D721Med (cell line): ENCODE measurements around the gene CYP24A1.

ENCODE experiments used
- DNase-seq: peaks from one replicate; pipeline ENCODE4 v3.0.0; 2011; ENCODE audit warnings: low spot score; ENCODE audit not compliant: insufficient read length
- FAIRE-seq: peaks from 2 replicates; lab custom pipeline; 2011; peaks lifted over from hg19 to GRCh38; lab: Jason Lieb, UNC
- CTCF ChIP-seq: IDR thresholded peaks from 2 replicates; pipeline ENCODE4 v1.5.1; 2012; ENCODE audit warnings: mild to moderate bottlenecking, control low read depth; ENCODE audit not compliant: insufficient read depth; ENCODE audit errors: missing control alignments

Gene CYP24A1

DNA sequence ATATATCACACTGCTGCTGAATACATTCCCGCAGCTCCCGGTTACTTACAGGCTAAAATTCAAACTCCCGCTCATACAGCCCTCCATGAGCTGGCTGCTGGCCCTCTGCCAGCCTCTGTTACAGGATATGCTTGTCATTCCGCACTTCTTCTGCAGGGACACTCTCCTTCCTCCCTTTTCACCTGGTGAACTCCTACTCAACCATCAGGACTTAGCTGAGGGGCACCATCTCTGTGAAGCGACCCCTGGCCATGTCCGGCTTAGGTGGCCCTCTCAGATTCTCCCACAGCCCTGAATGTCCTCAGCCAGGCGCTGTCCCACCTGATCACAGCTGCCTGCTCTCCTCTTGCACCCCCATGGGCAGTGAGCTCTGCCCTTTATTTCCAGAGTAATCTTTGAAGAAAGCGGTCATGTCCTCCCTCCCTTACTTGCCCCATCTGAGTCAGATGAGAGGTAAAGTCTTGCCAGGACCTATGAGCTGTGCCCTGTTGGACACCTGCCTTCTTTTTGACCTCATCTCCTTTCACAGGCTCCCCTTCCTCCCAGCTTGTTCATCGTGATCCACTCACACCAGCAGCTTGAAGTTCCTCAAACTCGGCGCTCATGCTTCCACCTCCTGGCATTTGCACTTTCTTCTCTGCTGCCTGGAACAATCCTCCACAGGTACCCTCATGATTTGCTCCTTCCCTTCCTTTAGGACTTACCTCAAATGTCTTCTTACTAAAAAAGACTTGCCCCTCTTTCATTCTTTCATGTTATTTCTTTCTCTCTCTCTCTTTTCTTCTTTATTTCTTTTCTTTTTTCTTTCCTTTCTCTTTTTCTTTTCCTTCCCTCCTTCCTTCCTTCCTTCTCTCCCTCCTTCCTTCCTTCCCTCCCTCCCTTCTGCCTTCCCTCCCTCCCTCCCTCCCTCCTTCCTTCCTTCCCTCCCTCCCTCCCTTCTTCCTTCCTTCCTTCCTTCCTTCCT is 5.6 kb downstream of the CYP24A1 start:
- TF ChIP-seq CTCF, result no peak
- FAIRE-seq (no peak), DNase-seq (no peak)

DNA sequence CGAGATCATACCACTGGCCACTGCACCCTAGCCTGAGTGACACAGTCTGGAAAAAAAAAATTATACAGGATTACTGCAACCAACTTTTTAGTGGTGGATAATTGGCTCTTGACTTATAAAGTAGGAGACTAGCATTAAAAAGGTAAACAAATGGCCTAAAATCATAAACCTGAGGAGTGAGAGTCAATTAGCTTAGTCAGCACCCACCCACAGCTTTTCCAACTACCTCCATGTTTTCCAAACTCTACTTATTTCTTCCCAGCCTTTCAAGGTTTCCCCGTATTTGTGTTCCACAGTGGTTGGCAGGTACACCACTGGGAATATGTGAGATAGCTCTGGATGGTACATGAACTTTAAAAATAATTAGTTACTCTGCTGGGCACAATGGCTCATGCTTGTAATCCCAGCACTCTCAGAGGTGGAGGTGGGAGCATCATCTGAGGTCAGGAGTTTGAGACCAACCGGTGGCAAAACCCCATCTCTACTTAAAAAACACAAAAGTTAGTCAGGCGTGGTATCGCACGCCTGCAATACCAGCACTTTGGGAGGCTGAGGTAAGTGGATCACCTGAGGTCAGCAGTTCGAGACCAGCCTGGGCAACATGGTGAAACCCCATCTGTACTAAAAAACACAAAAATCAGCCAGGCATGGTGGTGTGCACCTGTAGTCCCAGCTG is 6.7 kb downstream of the CYP24A1 start:
- FAIRE-seq, result no peak
- TF ChIP-seq CTCF, result no peak
- DNase-seq, result no peak

GRCh38 chr20:54165803-54166202 is 8.0 kb downstream of the CYP24A1 start:
- FAIRE-seq (no peak), DNase-seq (no peak)
- TF ChIP-seq CTCF, result no peak

GRCh38 chr20:54165014-54165413 is 8.8 kb downstream of the CYP24A1 start:
- FAIRE-seq (no peak), DNase-seq (no peak)
- TF ChIP-seq CTCF, result no peak

DNA sequence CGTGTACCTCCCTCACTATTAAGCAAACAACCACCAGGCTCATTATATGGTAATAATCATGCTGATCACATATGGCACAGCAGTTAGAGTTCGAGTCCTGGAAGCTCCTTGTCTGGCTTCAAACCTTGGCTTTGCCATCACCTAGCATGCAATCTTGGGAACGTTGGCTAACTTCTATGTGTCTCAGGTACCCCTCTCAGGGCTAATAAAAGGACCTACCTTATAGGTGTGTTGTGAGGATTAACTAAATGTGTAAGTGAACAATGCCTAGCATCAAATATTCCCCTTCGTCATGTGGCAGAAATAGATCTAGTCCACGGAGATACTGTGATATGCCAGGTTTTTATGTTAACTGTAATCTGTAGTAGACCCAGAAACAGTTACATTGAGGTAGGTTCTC is 10.4 kb downstream of the CYP24A1 start:
- no peak for TF ChIP-seq CTCF
- FAIRE-seq (no peak), DNase-seq (no peak)

- no peak for FAIRE-seq
- DNase-seq, result no peak
- TF ChIP-seq CTCF, result no peak
These were observed 11.3 kb downstream of the CYP24A1 start for GRCh38 chr20:54162378-54163009.
